ENCODE measurements around the gene SPRR4.

Gene SPRR4

DNA sequence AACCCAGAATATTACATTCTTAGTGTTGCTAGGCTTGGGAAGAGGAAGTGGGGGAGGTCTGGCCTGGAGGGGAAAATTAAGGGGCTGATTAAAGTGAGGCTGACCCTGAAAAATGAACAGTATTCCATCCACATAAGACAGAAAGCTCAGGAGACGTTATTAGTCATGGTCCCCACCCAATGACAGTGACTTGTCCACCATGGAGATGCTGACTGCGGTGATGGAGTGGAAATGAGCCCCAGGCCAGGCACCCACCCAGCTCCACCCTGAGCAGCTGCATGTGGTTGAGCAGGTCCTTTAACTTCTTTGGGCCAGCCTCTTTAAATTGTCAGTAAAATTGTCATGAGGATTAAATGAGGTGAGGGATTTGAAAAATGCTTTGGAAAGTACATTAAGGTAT, 1.4 kb upstream of the SPRR4 start:
- TF ChIP-seq, protein P1, sequence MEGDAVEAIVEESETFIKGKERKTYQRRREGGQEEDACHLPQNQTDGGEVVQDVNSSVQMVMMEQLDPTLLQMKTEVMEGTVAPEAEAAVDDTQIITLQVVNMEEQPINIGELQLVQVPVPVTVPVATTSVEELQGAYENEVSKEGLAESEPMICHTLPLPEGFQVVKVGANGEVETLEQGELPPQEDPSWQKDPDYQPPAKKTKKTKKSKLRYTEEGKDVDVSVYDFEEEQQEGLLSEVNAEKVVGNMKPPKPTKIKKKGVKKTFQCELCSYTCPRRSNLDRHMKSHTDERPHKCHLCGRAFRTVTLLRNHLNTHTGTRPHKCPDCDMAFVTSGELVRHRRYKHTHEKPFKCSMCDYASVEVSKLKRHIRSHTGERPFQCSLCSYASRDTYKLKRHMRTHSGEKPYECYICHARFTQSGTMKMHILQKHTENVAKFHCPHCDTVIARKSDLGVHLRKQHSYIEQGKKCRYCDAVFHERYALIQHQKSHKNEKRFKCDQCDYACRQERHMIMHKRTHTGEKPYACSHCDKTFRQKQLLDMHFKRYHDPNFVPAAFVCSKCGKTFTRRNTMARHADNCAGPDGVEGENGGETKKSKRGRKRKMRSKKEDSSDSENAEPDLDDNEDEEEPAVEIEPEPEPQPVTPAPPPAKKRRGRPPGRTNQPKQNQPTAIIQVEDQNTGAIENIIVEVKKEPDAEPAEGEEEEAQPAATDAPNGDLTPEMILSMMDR (IDR thresholded peaks at IDR 0.05; ENCODE audit: low read depth, low read length, missing control alignments): no peak
- no peak for DNase-seq (ENCODE audit: low read depth)
- no peak overlapping the region for H3K4me3 ChIP-seq (ENCODE audit: low read depth, low read length)
- in situ Hi-C loops (cut with HindIII; ENCODE audit: low sequenced_read_pairs): no loop called here

GRCh38 chr1:152972196-152972886, 1.9 kb downstream of the SPRR4 start:
- TF ChIP-seq, protein P1 (IDR thresholded peaks at IDR 0.05; ENCODE audit: low read depth, low read length, missing control alignments): no peak
- in situ Hi-C loops (cut with HindIII; ENCODE audit: low sequenced_read_pairs): no loop called here
- no peak for DNase-seq (ENCODE audit: low read depth)
- no peak overlapping the region for H3K4me3 ChIP-seq (ENCODE audit: low read depth, low read length)

DNA sequence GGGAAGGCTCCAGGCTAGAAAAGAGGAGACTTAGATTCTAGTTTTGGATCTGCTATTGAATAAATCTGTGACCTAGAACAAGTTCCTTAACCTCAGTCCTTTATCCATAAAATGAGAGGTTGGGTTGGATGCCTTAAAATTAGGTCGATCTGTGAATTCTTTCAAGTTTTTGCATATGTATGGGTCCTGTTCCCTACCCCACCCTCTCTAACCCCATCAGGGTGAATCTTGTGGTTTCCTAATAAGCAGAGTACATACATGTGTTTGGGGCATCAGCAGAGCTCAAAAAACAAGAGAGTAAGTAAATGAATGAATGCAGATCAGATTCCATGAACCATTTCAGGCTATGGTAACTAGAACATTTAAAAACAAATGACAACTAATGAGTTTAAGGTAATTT, 6.2 kb downstream of the SPRR4 start:
- in situ Hi-C loops (cut with HindIII; ENCODE audit: low sequenced_read_pairs): no loop called here
- TF ChIP-seq, protein P1 (IDR thresholded peaks at IDR 0.05; ENCODE audit: low read depth, low read length, missing control alignments): no peak
- no peak overlapping the region for H3K4me3 ChIP-seq (ENCODE audit: low read depth, low read length)
- DNase-seq (ENCODE audit: low read depth): no peak

- DNase-seq (ENCODE audit: low read depth): no peak
- H3K4me3 ChIP-seq (ENCODE audit: low read depth, low read length): no peak overlapping the region
- TF ChIP-seq, protein P1 (IDR thresholded peaks at IDR 0.05; ENCODE audit: low read depth, low read length, missing control alignments): no peak
- in situ Hi-C loops (cut with HindIII; ENCODE audit: low sequenced_read_pairs): no loop called here
Measured at GRCh38 chr1:152977614-152978013, 7.2 kb downstream of the SPRR4 start.

GRCh38 chr1:152980676-152981075, 10.2 kb downstream of the SPRR4 start:
- TF ChIP-seq, protein P1 (IDR thresholded peaks at IDR 0.05; ENCODE audit: low read depth, low read length, missing control alignments): no peak
- in situ Hi-C loops (cut with HindIII; ENCODE audit: low sequenced_read_pairs): no loop called here
- no peak for DNase-seq (ENCODE audit: low read depth)
- no peak overlapping the region for H3K4me3 ChIP-seq (ENCODE audit: low read depth, low read length)

DNA sequence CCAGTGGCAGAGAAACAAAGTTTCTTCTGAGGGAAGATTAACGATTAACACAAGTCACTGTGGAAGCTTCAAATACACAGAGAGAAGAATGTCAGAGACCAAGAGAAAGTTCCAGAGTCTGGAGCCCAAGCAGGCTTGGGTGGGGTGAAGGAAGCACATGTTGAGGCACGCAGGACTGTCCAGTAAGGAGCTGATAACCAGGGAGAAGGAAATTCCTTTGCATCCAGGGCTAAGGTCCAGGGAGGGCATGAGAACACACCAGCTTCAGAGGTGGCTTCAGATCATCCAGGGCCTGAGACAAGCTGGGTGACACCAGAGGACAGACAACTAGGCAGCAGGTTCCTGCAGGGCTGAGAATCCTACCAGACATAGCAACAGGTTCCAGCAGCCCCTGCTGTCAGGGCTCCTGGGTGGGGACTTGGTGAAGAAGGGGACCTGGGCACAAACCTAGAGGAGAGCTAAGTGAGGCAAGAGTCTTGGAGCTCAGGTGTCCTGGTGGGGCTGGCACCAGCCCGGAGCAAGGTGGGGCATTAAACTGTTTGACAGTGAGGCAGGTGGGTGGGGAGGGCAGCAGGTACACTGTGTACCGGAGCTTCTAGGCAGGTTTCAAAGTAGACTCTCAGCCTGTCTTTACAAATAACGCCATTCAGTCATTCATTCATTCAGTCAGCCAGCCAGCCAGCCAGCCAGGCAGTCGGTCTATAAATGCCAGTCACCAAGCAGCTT, 10.9 kb downstream of the SPRR4 start:
- in situ Hi-C loops (cut with HindIII; ENCODE audit: low sequenced_read_pairs): no loop called here
- H3K4me3 ChIP-seq (ENCODE audit: low read depth, low read length): no peak overlapping the region
- TF ChIP-seq, protein P1 (IDR thresholded peaks at IDR 0.05; ENCODE audit: low read depth, low read length, missing control alignments): no peak
- DNase-seq (ENCODE audit: low read depth): no peak
